ENCODE data around the gene USP21.
"Not testable (repeated sequence)": the region's sequence is repeated elsewhere in the genome, so short reads cannot be mapped to it uniquely, and the experiment has no call there.

Gene USP21, protein sequence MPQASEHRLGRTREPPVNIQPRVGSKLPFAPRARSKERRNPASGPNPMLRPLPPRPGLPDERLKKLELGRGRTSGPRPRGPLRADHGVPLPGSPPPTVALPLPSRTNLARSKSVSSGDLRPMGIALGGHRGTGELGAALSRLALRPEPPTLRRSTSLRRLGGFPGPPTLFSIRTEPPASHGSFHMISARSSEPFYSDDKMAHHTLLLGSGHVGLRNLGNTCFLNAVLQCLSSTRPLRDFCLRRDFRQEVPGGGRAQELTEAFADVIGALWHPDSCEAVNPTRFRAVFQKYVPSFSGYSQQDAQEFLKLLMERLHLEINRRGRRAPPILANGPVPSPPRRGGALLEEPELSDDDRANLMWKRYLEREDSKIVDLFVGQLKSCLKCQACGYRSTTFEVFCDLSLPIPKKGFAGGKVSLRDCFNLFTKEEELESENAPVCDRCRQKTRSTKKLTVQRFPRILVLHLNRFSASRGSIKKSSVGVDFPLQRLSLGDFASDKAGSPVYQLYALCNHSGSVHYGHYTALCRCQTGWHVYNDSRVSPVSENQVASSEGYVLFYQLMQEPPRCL

DNA sequence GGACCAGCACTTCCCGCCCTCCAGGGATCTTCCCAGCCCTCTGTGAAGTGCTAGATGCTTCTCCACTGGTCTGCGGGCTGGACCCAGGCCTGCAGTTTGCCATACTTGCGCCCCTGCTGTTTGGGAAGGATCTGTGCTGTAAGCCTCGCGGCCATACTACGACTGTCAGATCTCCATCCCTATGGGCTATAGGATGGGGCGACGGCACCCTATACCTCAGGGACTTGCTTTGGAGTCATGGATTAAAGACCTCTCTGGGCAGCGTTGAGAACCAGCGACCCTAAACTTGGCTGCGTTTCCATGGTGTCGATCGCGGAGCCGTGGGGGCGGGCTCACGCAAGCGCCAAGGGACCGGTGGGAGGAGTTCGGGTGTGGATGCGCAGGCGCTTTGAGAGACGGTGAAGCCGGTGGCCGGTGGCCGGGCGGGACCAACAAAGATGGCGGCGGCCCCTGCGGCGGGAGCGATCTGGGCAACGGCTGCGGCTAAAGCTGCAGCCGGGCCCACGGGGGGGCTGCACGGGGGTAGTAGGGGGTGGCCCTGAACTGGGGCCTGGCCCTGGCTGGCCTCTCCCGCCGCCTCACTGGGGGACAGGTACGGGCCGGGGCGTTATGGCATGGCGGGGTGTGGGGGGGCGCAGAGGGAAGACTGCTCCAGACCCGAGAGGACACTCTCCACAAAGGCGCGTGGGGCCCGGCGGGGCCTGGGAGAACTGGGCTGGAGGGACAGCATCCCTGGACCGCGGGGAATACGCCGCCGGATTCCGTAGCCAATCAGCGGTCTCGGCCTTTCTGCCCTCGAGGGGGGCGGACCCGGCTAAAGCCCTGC lies at the start of gene USP21:
Gene USP21 (plus strand): TSS at position 414 of the 826 bp plus-strand sequence. CDS start 1,141 bp downstream, outside the sequence.
- in situ Hi-C loops (cut with MboI; ENCODE audit: low sequenced_read_pairs) = no loop called here

DNA sequence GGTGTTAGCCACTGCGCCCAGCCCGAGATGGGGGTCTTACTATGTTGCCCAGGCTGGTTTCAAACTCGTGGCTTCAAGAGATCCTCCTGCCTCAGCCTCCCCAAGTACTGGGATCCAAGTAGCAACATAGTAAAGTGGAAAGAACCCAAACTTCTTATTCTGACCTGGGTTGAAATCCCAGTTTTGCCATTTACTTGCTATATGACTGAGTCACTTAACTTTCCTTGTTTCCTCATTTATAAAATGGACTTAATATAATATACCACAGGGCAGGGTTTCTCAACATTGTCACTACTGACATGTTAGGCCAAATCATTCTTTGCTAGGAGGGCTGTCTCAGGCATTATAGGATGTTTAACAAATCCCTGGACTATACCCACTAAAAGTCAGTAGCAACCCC lies 48.2 kb upstream of the USP21 start:
- in situ Hi-C loops (cut with MboI; ENCODE audit: low sequenced_read_pairs) = no loop called here

GRCh38 chr1:161111527-161111926 lies 47.8 kb upstream of the USP21 start:
- in situ Hi-C loops (cut with MboI; ENCODE audit: low sequenced_read_pairs) = no loop called here

GRCh38 chr1:161113915-161114314 lies 45.4 kb upstream of the USP21 start:
- in situ Hi-C loops (cut with MboI; ENCODE audit: low sequenced_read_pairs) = no loop called here

DNA sequence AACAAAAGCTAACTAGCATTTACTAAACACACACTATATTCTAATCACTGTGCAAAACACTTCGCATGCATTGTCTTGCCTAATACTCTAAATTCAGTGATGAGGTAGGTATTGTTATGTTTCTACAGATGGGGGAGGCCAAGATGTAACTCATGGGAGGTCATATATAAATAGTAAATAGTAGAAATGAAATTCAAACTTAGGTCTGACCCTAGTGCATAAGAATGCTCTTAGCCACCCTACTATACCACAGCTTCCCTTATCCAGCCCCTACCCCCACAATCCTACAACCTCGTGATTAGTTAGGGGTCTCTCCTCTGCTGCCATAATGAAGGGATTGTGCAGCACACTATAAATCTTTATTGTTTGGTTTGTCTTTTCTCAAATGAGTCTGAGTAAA lies 44.7 kb upstream of the USP21 start:
- in situ Hi-C loops (cut with MboI; ENCODE audit: low sequenced_read_pairs) = no loop called here

DNA sequence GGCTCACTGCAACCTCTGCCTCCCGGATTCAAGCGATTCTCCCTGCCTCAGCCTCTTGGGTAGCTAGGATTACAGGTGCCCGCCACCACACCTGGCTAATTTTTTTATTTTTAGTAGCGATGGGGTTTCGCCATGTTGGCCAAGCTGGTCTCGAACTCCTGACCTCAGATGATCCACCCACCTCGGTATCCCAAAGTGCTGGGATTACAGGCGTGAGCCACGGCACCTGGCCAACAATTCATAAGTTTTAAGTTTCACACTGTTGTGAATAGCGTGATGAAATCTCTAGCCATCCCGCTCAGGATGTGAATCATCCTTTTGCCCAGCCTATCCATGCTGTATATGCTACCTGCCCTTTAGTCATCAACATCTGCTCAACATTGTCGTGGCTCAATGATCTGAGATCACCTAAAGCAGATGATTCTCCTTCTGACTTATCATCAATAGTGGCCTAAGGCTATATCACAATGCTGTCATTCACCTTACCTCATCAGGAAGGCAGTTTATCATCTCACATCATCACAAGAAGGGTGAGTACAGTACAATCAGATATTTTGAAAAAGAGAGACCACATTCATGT lies 44.1 kb upstream of the USP21 start:
- in situ Hi-C loops (cut with MboI; ENCODE audit: low sequenced_read_pairs) = no loop called here

GRCh38 chr1:161115961-161116360 lies 43.3 kb upstream of the USP21 start:
- in situ Hi-C loops (cut with MboI; ENCODE audit: low sequenced_read_pairs) = not testable (repeated sequence)

GRCh38 chr1:161117759-161118581 lies 41.3 kb upstream of the USP21 start, which contains the start of the genes NIT1 and PFDN2:
Gene NIT1, plus strand, starts transcription at chr1:161118105. Its CDS starts 72 bp downstream, at chr1:161118177.
Gene PFDN2, minus strand, starts transcription at chr1:161118037. Its CDS starts 11 bp downstream, at chr1:161118026.
- in situ Hi-C loops (cut with MboI; ENCODE audit: low sequenced_read_pairs) = no loop called here

DNA sequence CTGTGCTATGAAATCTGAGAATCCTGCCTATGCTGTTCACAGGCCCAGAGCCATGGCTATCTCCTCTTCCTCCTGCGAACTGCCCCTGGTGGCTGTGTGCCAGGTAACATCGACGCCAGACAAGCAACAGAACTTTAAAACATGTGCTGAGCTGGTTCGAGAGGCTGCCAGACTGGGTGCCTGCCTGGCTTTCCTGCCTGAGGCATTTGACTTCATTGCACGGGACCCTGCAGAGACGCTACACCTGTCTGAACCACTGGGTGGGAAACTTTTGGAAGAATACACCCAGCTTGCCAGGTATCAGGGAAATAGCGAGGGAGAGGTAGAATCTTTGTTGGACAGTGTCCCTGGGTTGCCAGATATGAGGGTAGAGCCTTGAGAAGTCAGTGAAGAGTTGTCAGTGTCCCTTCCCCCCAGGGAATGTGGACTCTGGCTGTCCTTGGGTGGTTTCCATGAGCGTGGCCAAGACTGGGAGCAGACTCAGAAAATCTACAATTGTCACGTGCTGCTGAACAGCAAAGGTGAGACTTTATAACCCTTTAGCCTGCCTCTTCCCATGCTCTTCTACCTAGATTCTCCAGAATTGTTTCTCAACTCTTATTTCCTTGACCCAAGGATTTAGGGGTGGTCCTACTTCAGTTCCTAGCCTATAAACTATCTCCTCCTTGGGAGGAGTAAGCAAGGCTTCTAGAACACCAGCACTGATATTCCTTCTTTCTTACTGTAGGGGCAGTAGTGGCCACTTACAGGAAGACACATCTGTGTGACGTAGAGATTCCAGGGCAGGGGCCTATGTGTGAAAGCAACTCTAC lies 40.0 kb upstream of the USP21 start:
- in situ Hi-C loops (cut with MboI; ENCODE audit: low sequenced_read_pairs) = no loop called here

- in situ Hi-C loops (cut with MboI; ENCODE audit: low sequenced_read_pairs) = no loop called here
Measured at GRCh38 chr1:161121042-161121650, 38.2 kb upstream of the USP21 start.

- in situ Hi-C loops (cut with MboI; ENCODE audit: low sequenced_read_pairs) = no loop called here
Measured at GRCh38 chr1:161121834-161122233, 37.5 kb upstream of the USP21 start.

DNA sequence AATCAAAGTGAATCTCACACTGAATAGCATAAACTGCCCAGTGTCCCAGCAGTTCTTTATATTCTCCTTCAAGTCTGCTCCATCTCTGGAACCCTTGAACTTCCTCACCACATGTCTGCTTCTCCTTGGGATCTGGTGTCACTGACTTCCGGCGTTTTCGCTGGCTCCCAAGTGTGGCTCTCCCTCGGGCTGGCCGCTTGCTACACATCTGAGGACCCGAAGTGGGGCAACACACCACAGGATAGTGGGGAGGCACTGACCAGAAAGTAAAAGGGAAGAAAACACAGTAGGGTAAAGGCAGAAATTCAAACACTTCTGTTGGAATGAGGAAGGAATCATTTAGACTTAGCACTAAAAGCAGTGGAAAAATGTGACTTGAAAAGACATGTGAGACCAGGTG lies 36.3 kb upstream of the USP21 start:
- in situ Hi-C loops (cut with MboI; ENCODE audit: low sequenced_read_pairs) = no loop called here

GRCh38 chr1:161127649-161128048 lies 31.7 kb upstream of the USP21 start:
- in situ Hi-C loops (cut with MboI; ENCODE audit: low sequenced_read_pairs) = no loop called here

DNA sequence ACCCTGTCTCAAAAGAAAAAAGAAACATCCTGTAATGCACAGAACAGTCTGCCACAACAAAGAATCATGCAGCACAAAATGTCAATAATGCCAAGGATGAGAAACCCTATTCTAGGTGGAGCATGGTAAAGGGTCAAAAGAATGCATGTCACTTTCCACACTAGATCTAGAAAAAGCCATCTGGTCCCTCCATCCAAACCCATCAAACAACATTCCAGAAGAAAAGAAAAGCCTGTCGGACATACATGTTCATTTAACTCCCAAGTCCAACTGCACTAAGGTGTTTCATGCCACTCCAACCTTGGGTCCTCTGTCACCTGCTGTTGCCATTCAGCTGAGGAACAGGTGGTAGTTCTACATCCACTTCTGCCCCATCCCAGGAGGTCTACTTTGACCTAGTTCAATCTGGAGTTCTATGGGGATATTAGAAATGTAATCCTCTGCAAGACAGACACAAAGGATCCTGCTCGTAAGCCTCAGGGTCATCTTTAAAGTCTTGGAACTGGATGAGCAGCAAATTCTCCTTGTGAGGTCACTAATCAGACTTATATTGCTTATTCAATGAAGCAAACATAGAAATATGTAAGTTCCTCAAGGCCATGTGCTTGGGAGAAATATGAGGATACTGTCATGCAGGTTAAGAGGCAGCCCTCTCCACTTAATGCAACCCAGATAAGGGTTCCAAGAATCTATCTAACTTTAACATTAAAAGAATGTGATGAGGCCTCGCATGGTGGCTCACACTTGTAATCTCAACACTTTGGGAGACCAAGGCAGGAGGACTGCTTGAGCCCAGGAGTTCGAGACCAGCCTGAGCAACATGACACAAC lies 30.5 kb upstream of the USP21 start:
- in situ Hi-C loops (cut with MboI; ENCODE audit: low sequenced_read_pairs) = no loop called here

GRCh38 chr1:161130266-161130665 lies 29.0 kb upstream of the USP21 start:
- in situ Hi-C loops (cut with MboI; ENCODE audit: low sequenced_read_pairs) = no loop called here

DNA sequence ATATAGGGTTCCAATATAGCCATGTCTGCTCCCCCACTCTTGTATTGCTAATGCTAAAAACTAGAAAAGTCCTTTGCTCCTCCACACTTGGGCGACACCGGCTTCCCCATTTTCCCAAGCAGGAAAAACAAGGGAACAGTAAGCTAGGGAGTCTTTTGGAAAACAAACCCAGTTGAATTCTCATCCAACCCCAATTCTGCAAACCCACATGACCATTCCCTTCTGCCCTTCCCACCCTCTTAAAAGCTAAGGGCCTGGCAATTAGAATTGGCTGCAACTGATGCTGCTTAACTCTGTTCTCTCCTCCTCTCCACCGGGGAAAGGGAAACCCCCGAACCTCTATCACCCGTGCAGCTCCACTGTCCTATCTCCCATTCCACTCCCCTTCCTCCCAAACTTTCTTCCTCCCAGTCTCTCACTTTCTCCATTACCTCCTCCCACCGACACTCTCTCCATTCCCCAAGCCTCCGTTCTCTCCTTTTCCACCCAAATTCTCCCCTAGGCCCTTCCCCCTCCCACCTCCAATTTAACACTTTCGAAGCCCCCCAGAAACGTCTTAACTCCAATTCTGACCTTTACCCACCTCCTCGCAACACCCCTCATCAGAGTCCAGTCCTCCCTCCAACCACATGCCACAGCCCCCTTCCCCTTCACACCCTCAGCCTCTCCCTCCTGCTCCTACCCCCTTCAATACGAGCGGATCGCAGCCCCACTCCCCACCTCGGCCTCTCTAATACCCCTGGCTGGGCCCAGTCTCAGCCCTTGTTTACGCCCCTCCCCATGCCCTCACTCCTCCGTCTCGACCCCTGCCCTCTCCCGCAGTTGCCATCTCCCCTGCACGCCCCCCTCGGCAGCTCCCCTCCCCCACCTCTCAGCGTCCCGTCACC lies 27.5 kb upstream of the USP21 start:
- in situ Hi-C loops (cut with MboI; ENCODE audit: low sequenced_read_pairs) = no loop called here
